ENCODE measurements around the gene LRATD1. TPM values are rescaled to one million over a fixed set of nuclear protein-coding genes. Genes with fewer than 3 reads are reported as not detected.

Gene LRATD1
- 0.43 TPM in 1 of 2 replicates, not detected in the other for total RNA-seq

GRCh38 chr2:14632133-14632936 lies at the start of gene LRATD1:
LRATD1 (plus strand) TSS chr2:14632717; CDS start chr2:14633980, 1,263 bp downstream.

